GM12878 (cell line): Measurements from ENCODE around the gene RGR.

Source experiments
- BCLAF1 ChIP-seq: fragments of 450-650 bp; IDR thresholded peaks from 2 replicates; pipeline ENCODE4 v1.6.1; 2017; ENCODE audit warnings: antibody characterized with exemption, mild to moderate bottlenecking, moderate library complexity
- CBFB ChIP-seq: IDR thresholded peaks from 2 replicates; pipeline ENCODE4 v1.6.1; 2016; ENCODE audit warnings: antibody characterized with exemption, low read depth
- CBX3 ChIP-seq: fragments of 200-600 bp; sonication (generic); IDR thresholded peaks from 2 replicates; pipeline ENCODE4 v1.6.1; 2016; ENCODE audit warnings: low read depth, borderline replicate concordance
- CTCF ChIP-seq, 3 experiments: IDR thresholded peaks in 2 of 3; conservative IDR thresholded peaks in 1 of 3; 2 replicates each; pipeline ENCODE4 v1.5.1; 2011; ENCODE audit warnings: low read depth in 3 of 3, low read length in 3 of 3, mild to moderate bottlenecking in 3 of 3, control low read depth in 2 of 3, moderate library complexity in 2 of 3, inconsistent platforms in 1 of 3, mixed read lengths in 1 of 3; ENCODE audit not compliant: control insufficient read depth in 2 of 3, insufficient read depth in 1 of 3; ENCODE audit errors: extremely low read depth in 1 of 3
- EP300 ChIP-seq, 2 experiments: fragments of 150-350 bp in 1 of 2; IDR thresholded peaks; 2 replicates each; pipeline ENCODE4 v1.6.1; 2011 to 2012; ENCODE audit warnings: low read depth in 2 of 2, low read length in 2 of 2, borderline replicate concordance in 1 of 2, improper control_type of control experiment in 1 of 2, inconsistent platforms in 1 of 2; ENCODE audit not compliant: control insufficient read depth in 1 of 2
- EZH2 ChIP-seq: IDR thresholded peaks from 2 replicates; pipeline ENCODE4 v1.6.1; 2012; ENCODE audit warnings: low read depth, mild to moderate bottlenecking, control low read depth, inconsistent platforms, low read length, borderline replicate concordance; ENCODE audit not compliant: control insufficient read depth
- JUNB ChIP-seq: IDR thresholded peaks from 2 replicates; pipeline ENCODE4 v1.6.1; 2016; ENCODE audit warnings: antibody characterized with exemption, mild to moderate bottlenecking
- MEF2A ChIP-seq: IDR thresholded peaks from 2 replicates; pipeline ENCODE4 v1.6.1; 2011; ENCODE audit warnings: low read depth, mild to moderate bottlenecking, low read length, moderate library complexity; ENCODE audit not compliant: insufficient read depth
- MXI1 ChIP-seq: fragments of 150-350 bp; IDR thresholded peaks from 2 replicates; pipeline ENCODE4 v1.6.1; 2011; ENCODE audit warnings: low read depth, mild to moderate bottlenecking, inconsistent platforms, low read length, improper control_type of control experiment
- NFYB ChIP-seq: IDR thresholded peaks from 2 replicates; pipeline ENCODE4 v1.6.1; 2011; ENCODE audit warnings: low read depth, mild to moderate bottlenecking, low read length, improper control_type of control experiment, moderate library complexity; ENCODE audit not compliant: insufficient read depth
- RCOR1 ChIP-seq: conservative IDR thresholded peaks from 2 replicates; pipeline ENCODE4 v1.6.1; 2012; ENCODE audit warnings: low read depth, low read length, improper control_type of control experiment
- RFX5 ChIP-seq: IDR thresholded peaks from 2 replicates; pipeline ENCODE4 v1.6.1; 2011; ENCODE audit warnings: low read depth, low read length, improper control_type of control experiment
- SREBF2 ChIP-seq: IDR thresholded peaks from 2 replicates; pipeline ENCODE4 v1.6.1; 2012; ENCODE audit warnings: mild to moderate bottlenecking, low read length

DNA sequence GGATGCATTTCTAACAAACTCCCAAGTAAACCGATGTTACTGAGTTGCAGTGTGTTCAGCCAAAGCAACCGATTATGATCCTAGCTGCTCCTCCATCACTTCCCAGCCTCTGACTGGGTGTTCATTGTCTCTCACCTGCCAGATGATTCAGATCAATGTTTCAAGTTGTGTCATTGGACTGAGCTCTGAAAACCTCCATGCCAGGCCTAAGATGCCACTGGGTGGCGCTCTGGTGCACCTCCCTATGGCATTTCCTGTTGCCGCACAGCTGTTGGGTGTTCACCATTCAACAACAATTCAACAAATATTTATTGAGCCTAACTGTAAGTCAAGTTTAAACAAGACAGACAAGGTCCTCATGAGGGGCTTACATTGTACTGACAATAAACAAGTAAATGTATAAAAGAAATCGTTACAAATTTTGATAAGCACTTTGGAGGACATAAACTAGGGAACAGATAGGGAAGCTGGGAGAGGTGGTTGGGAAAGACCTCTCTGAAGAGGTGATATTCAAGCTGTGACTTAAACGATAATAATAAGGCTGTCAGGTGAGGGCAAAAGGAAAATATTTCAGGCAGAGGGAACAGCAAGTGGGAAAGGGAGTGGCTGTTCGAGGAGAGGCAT lies 22.8 kb downstream of the RGR start:
- peak; percentile 45; the same call in 1 of the 2 replicates for TF ChIP-seq JUNB
- TF ChIP-seq CTCF (IDR thresholded peaks at IDR 0.05 in 2 of 3, conservative IDR thresholded peaks at IDR 0.05 in 1 of 3; ENCODE audit: control insufficient read depth in 2 of 3, extremely low read depth in 1 of 3, insufficient read depth in 1 of 3, low read depth in 3 of 3, low read length in 3 of 3): peak; percentile 60 to 74 (median 71)
- no peak for TF ChIP-seq NFYB
- TF ChIP-seq CBX3: no peak
- TF ChIP-seq CBFB: no peak
- no peak for TF ChIP-seq RCOR1
- TF ChIP-seq BCLAF1: no peak
- no peak for TF ChIP-seq MEF2A
- no peak for TF ChIP-seq EP300 (IDR thresholded peaks at IDR 0.05; ENCODE audit: borderline replicate concordance in 1 of 2, control insufficient read depth in 1 of 2, low read depth in 2 of 2, low read length in 2 of 2)
- TF ChIP-seq EZH2: no peak
- no peak for TF ChIP-seq MXI1
- no peak for TF ChIP-seq SREBF2
- no peak for TF ChIP-seq RFX5
